GM23338 (cell line): Measurements from ENCODE around the gene FANCB. TPM values are rescaled to one million over a fixed set of nuclear protein-coding genes. Genes with fewer than 3 reads are reported as not detected.

Experiments
- ATAC-seq: fragments of 200-7000 bp; cut with Tn5 transposase; 3 replicates; pipeline ENCODE4 v1.9.1; 2020
- DNase-seq: peaks from one replicate; pipeline ENCODE4 v3.0.0-alpha.2; 2015; ENCODE audit warnings: low spot score
- H2AFZ ChIP-seq: fragments of 200-600 bp; sonication (generic); 2 replicates; pipeline ENCODE4 v1.8.0; 2016; ENCODE audit warnings: antibody characterized with exemption, mild to moderate bottlenecking, moderate library complexity
- H3F3A ChIP-seq: fragments of 200-600 bp; sonication (generic); replicated peaks from 2 replicates; pipeline ENCODE4 v1.8.0; 2017; ENCODE audit warnings: antibody characterized with exemption, mixed run types, low read depth
- H3K27ac ChIP-seq: fragments of 200-600 bp; sonication (generic); 2 replicates; pipeline ENCODE4 v1.6.1; 2016; ENCODE audit warnings: low read depth
- H3K27me3 ChIP-seq: fragments of 200-600 bp; sonication (generic); 2 replicates; pipeline ENCODE4 v1.8.0; 2016; ENCODE audit warnings: mild to moderate bottlenecking, mixed run types, moderate library complexity; ENCODE audit not compliant: insufficient read depth
- H3K36me3 ChIP-seq: fragments of 200-600 bp; sonication (generic); 2 replicates; pipeline ENCODE4 v1.8.0; 2016; ENCODE audit warnings: mild to moderate bottlenecking; ENCODE audit not compliant: insufficient read depth
- H3K4me1 ChIP-seq: fragments of 200-600 bp; sonication (generic); 2 replicates; pipeline ENCODE4 v1.8.0; 2016; ENCODE audit warnings: mild to moderate bottlenecking, moderate library complexity; ENCODE audit not compliant: insufficient read depth
- H3K4me2 ChIP-seq: fragments of 200-600 bp; sonication (generic); 2 replicates; pipeline ENCODE4 v1.7.1; 2017; ENCODE audit warnings: mixed run types
- H3K4me3 ChIP-seq: fragments of 200-600 bp; sonication (generic); 2 replicates; pipeline ENCODE4 v1.6.1; 2016; ENCODE audit warnings: mixed run types
- H3K79me2 ChIP-seq: fragments of 200-600 bp; sonication (generic); replicated peaks from 2 replicates; pipeline ENCODE4 v1.8.0; 2017; ENCODE audit warnings: mild to moderate bottlenecking; ENCODE audit not compliant: insufficient read depth
- H3K9me2 ChIP-seq: fragments of 200-600 bp; sonication (generic); 2 replicates; pipeline ENCODE4 v1.8.0; 2017; ENCODE audit not compliant: insufficient read depth
- H4K20me1 ChIP-seq: fragments of 200-600 bp; sonication (generic); replicated peaks from 2 replicates; pipeline ENCODE4 v1.8.0; 2017; ENCODE audit warnings: mild to moderate bottlenecking; ENCODE audit not compliant: insufficient read depth
- H3K27ac Mint-ChIP-seq: 2 replicates; pipeline ENCODE4 v1.8.0; 2020; ENCODE audit warnings: inconsistent platforms, mild to moderate bottlenecking, moderate library complexity, mixed read lengths
- H3K27me3 Mint-ChIP-seq: 3 replicates; pipeline ENCODE4 v1.8.0; 2022; ENCODE audit warnings: low read depth, mild to moderate bottlenecking, moderate library complexity, mixed read lengths, inconsistent platforms; ENCODE audit not compliant: insufficient read depth, poor library complexity
- H3K36me3 Mint-ChIP-seq: 3 replicates; pipeline ENCODE4 v1.8.0; 2021; ENCODE audit warnings: low read depth, mild to moderate bottlenecking, inconsistent platforms, moderate library complexity, mixed read lengths
- H3K4me1 Mint-ChIP-seq: 3 replicates; pipeline ENCODE4 v1.8.0; 2020; ENCODE audit warnings: mild to moderate bottlenecking, inconsistent platforms, mixed read lengths
- H3K4me3 Mint-ChIP-seq: 3 replicates; pipeline ENCODE4 v1.8.0; 2021; ENCODE audit warnings: moderate library complexity, mild to moderate bottlenecking, inconsistent platforms, mixed read lengths
- H3K9me3 Mint-ChIP-seq: 3 replicates; pipeline ENCODE4 v1.8.0; 2020; ENCODE audit warnings: moderate library complexity, mild to moderate bottlenecking, inconsistent platforms, mixed read lengths
- CREB1 ChIP-seq: fragments of 250-450 bp; sonication (Bioruptor Pico); IDR thresholded peaks from 2 replicates; pipeline ENCODE4 v1.5.0; 2020; ENCODE audit warnings: low read depth, mild to moderate bottlenecking, moderate library complexity
- CTCF ChIP-seq, 2 experiments: fragments of 200-600 bp in 1 of 2; sonication (generic) in 1 of 2; conservative IDR thresholded peaks; 2 replicates each; pipeline versions ENCODE4 v1.5.1 to v1.6.1; 2016 to 2017; ENCODE audit warnings: antibody characterized with exemption in 2 of 2, low read depth in 2 of 2, mild to moderate bottlenecking in 2 of 2, moderate library complexity in 1 of 2
- ETS1 ChIP-seq: IDR thresholded peaks from 2 replicates; pipeline ENCODE4 v1.6.1; 2016; ENCODE audit warnings: antibody characterized with exemption
- EZH2phosphoT487 ChIP-seq: fragments of 200-600 bp; sonication (generic); IDR thresholded peaks from one replicate; pipeline ENCODE4 v1.8.1; 2018; ENCODE audit warnings: antibody characterized with exemption; ENCODE audit not compliant: unreplicated experiment
- POLR2AphosphoS5 ChIP-seq: IDR thresholded peaks from 2 replicates; pipeline ENCODE4 v1.6.1; 2016; ENCODE audit warnings: antibody characterized with exemption, low read depth
- STAT1 ChIP-seq: IDR thresholded peaks from one replicate; pipeline ENCODE4 v1.6.1; 2016; ENCODE audit warnings: antibody characterized with exemption; ENCODE audit not compliant: unreplicated experiment
- ZNF331 ChIP-seq: fragments of 250-450 bp; sonication (Bioruptor Pico); IDR thresholded peaks from 2 replicates; pipeline ENCODE4 v1.5.0; 2020; ENCODE audit warnings: low read depth, mild to moderate bottlenecking, moderate library complexity
- polyA plus RNA-seq: library from polyadenylated mRNA; unstranded; fragments of >200 nt; fragmentation: Nextera tagmentation; extraction: Ambion mirVana; gene quantifications from 2 replicates; pipeline ENCODE4 v1.2.1, GENCODE V29; 2016
- total RNA-seq: library from RNA; depleted of rRNA; stranded (reverse); fragments of >200 nt; shearing (Covaris generic); gene quantifications from 2 replicates; pipeline ENCODE4 v1.2.3, GENCODE V29; 2014
- TF ChIP-seq, protein P1 (sequence below): fragments of 250-450 bp; sonication (Bioruptor Pico); IDR thresholded peaks from 2 replicates; pipeline ENCODE4 v1.5.0; 2020; ENCODE audit warnings: mild to moderate bottlenecking, moderate library complexity
- TF ChIP-seq, protein P2 (sequence below): IDR thresholded peaks from one replicate; pipeline ENCODE4 v1.6.1; 2018; ENCODE audit warnings: antibody characterized with exemption; ENCODE audit not compliant: unreplicated experiment

Gene FANCB
- total and polyA plus RNA-seq, 2 experiments from 2014 or later, result 16.2 to 16.8 TPM

- Mint-ChIP-seq H3K4me3 (no peak overlapping the region), H3K27me3 (peaks cover 2% of the 10 kb centered on the region), H3K27ac (no peak overlapping the region), H3K9me3 (peaks cover 2% of the 10 kb centered on the region; the same call in 2 of the 3 replicates), H3K4me1 (peaks cover 6% of the 10 kb centered on the region; the same call in 1 of the 3 replicates), H3K36me3 (peaks cover 20% of the 10 kb centered on the region; the same call in 2 of the 3 replicates)
- no peak for DNase-seq
- no peaks in the 10 kb centered on the region for H3F3A ChIP-seq
- no peak overlapping the region for H2AFZ ChIP-seq
- no peak overlapping the region for H3K27ac ChIP-seq
- no peaks in the 10 kb centered on the region for H3K79me2 ChIP-seq
- ATAC-seq, result no peak
- H4K20me1 ChIP-seq, result no peaks in the 10 kb centered on the region
- H3K9me2 ChIP-seq, result no peaks in the 10 kb centered on the region
- H3K4me3 ChIP-seq, result no peak overlapping the region
- no peaks in the 10 kb centered on the region for H3K4me1 ChIP-seq
- no peaks in the 10 kb centered on the region for H3K36me3 ChIP-seq
- H3K27me3 ChIP-seq, result no peaks in the 10 kb centered on the region
- TF ChIP-seq ETS1 (no peak), STAT1 (no peak), CTCF (conservative IDR thresholded peaks at IDR 0.05; ENCODE audit: low read depth in 2 of 2) (no peak), ZNF331 (CRISPR knock-in tag) (no peak), CREB1 (no peak)
- no peak overlapping the region for H3K4me2 ChIP-seq
Measured at GRCh38 chrX:14829643-14830042, 43.2 kb downstream of the FANCB start.

DNA sequence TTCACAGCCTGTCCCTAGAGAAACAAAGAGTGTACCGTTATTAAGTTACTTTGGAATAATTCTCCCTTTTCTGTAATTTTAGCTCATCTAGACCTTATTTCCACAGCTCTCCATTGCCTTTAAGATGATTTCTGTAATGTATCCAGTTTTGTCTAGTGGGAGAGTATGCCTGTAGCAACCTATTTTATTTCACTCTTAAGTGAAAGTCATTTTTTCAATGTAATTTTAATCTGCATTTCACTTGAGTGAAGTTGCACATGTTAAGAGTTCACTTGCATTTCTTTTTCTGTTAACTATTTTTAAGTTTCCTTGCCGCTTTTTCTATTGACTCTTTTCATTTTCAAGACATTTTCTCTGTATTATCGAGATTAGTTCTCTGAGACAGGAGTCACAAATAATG, 46.5 kb downstream of the FANCB start:
- Mint-ChIP-seq H3K36me3 (peaks cover 17% of the 10 kb centered on the region; the same call in 2 of the 3 replicates), H3K4me3 (no peak overlapping the region), H3K27ac (no peak overlapping the region), H3K9me3 (peaks cover 2% of the 10 kb centered on the region; the same call in 2 of the 3 replicates), H3K4me1 (no peaks in the 10 kb centered on the region), H3K27me3 (peaks cover 2% of the 10 kb centered on the region)
- no peaks in the 10 kb centered on the region for H3K79me2 ChIP-seq
- no peaks in the 10 kb centered on the region for H3K27me3 ChIP-seq
- H3K4me1 ChIP-seq, result no peaks in the 10 kb centered on the region
- no peaks in the 10 kb centered on the region for H3K36me3 ChIP-seq
- no peaks in the 10 kb centered on the region for H3F3A ChIP-seq
- H3K4me3 ChIP-seq, result no peak overlapping the region
- no peaks in the 10 kb centered on the region for H3K9me2 ChIP-seq
- ATAC-seq (no peak), DNase-seq (no peak)
- no peak overlapping the region for H2AFZ ChIP-seq
- H4K20me1 ChIP-seq, result no peaks in the 10 kb centered on the region
- H3K4me2 ChIP-seq, result no peak overlapping the region
- H3K27ac ChIP-seq, result no peak overlapping the region
- no peak for TF ChIP-seq STAT1
- TF ChIP-seq, protein P1, sequence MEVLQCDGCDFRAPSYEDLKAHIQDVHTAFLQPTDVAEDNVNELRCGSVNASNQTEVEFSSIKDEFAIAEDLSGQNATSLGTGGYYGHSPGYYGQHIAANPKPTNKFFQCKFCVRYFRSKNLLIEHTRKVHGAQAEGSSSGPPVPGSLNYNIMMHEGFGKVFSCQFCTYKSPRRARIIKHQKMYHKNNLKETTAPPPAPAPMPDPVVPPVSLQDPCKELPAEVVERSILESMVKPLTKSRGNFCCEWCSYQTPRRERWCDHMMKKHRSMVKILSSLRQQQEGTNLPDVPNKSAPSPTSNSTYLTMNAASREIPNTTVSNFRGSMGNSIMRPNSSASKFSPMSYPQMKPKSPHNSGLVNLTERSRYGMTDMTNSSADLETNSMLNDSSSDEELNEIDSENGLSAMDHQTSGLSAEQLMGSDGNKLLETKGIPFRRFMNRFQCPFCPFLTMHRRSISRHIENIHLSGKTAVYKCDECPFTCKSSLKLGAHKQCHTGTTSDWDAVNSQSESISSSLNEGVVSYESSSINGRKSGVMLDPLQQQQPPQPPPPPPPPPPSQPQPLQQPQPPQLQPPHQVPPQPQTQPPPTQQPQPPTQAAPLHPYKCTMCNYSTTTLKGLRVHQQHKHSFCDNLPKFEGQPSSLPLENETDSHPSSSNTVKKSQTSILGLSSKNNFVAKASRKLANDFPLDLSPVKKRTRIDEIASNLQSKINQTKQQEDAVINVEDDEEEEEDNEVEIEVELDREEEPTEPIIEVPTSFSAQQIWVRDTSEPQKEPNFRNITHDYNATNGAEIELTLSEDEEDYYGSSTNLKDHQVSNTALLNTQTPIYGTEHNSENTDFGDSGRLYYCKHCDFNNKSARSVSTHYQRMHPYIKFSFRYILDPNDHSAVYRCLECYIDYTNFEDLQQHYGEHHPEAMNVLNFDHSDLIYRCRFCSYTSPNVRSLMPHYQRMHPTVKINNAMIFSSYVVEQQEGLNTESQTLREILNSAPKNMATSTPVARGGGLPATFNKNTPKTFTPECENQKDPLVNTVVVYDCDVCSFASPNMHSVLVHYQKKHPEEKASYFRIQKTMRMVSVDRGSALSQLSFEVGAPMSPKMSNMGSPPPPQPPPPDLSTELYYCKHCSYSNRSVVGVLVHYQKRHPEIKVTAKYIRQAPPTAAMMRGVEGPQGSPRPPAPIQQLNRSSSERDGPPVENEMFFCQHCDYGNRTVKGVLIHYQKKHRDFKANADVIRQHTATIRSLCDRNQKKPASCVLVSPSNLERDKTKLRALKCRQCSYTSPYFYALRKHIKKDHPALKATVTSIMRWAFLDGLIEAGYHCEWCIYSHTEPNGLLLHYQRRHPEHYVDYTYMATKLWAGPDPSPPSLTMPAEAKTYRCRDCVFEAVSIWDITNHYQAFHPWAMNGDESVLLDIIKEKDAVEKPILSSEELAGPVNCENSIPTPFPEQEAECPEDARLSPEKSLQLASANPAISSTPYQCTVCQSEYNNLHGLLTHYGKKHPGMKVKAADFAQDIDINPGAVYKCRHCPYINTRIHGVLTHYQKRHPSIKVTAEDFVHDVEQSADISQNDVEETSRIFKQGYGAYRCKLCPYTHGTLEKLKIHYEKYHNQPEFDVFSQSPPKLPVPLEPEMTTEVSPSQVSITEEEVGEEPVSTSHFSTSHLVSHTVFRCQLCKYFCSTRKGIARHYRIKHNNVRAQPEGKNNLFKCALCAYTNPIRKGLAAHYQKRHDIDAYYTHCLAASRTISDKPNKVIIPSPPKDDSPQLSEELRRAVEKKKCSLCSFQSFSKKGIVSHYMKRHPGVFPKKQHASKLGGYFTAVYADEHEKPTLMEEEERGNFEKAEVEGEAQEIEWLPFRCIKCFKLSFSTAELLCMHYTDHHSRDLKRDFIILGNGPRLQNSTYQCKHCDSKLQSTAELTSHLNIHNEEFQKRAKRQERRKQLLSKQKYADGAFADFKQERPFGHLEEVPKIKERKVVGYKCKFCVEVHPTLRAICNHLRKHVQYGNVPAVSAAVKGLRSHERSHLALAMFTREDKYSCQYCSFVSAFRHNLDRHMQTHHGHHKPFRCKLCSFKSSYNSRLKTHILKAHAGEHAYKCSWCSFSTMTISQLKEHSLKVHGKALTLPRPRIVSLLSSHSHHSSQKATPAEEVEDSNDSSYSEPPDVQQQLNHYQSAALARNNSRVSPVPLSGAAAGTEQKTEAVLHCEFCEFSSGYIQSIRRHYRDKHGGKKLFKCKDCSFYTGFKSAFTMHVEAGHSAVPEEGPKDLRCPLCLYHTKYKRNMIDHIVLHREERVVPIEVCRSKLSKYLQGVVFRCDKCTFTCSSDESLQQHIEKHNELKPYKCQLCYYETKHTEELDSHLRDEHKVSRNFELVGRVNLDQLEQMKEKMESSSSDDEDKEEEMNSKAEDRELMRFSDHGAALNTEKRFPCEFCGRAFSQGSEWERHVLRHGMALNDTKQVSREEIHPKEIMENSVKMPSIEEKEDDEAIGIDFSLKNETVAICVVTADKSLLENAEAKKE, result no peak
- TF ChIP-seq ZNF331 (CRISPR knock-in tag), result no peak
- no peak for TF ChIP-seq POLR2AphosphoS5
- TF ChIP-seq, protein P2, sequence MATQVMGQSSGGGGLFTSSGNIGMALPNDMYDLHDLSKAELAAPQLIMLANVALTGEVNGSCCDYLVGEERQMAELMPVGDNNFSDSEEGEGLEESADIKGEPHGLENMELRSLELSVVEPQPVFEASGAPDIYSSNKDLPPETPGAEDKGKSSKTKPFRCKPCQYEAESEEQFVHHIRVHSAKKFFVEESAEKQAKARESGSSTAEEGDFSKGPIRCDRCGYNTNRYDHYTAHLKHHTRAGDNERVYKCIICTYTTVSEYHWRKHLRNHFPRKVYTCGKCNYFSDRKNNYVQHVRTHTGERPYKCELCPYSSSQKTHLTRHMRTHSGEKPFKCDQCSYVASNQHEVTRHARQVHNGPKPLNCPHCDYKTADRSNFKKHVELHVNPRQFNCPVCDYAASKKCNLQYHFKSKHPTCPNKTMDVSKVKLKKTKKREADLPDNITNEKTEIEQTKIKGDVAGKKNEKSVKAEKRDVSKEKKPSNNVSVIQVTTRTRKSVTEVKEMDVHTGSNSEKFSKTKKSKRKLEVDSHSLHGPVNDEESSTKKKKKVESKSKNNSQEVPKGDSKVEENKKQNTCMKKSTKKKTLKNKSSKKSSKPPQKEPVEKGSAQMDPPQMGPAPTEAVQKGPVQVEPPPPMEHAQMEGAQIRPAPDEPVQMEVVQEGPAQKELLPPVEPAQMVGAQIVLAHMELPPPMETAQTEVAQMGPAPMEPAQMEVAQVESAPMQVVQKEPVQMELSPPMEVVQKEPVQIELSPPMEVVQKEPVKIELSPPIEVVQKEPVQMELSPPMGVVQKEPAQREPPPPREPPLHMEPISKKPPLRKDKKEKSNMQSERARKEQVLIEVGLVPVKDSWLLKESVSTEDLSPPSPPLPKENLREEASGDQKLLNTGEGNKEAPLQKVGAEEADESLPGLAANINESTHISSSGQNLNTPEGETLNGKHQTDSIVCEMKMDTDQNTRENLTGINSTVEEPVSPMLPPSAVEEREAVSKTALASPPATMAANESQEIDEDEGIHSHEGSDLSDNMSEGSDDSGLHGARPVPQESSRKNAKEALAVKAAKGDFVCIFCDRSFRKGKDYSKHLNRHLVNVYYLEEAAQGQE, result no peak
- TF ChIP-seq EZH2phosphoT487, result no peak
